IMR-90 (cell line): ENCODE measurements around the gene TMEM45A. TPM values are rescaled to one million over a fixed set of nuclear protein-coding genes. Genes with fewer than 3 reads are reported as not detected.

Source experiments
- ATAC-seq: fragments of 200-7000 bp; cut with Tn5 transposase; 2 replicates; pipeline ENCODE4 v1.9.1; 2020; ENCODE audit warnings: low read depth, mild to moderate bottlenecking, moderate library complexity
- BruUV-seq: library from RNA; stranded (reverse); fragments of 400-500 nt; replicated peaks from 2 replicates; lab custom pipeline; 2021; lab: Mats Ljungman, UMichigan
- CTCF ChIA-PET: fragments of 300-600 bp; formaldehyde crosslinking; extraction: SDS; loops from one replicate; lab custom pipeline; 2021; ENCODE audit warnings: antibody characterized with exemption; lab: Yijun Ruan, JAX
- POLR2A ChIA-PET: fragments of 300-600 bp; sonication (Branson Sonifier 250); formaldehyde crosslinking; loops from one replicate; lab custom pipeline; 2022; ENCODE audit warnings: antibody characterized with exemption; ENCODE audit not compliant: unreplicated experiment; lab: Charles Lee
- DNase-seq: peaks from one replicate; pipeline ENCODE4 v3.0.0; 2013
- H2AFZ ChIP-seq: replicated peaks from 2 replicates; pipeline ENCODE3; 2013; ENCODE audit warnings: low read length, mild to moderate bottlenecking; ENCODE audit not compliant: poor library complexity
- H2AK5ac ChIP-seq: 2 replicates; pipeline ENCODE4 v1.6.1; 2013; ENCODE audit warnings: low read depth, low read length, inconsistent platforms
- H2AK9ac ChIP-seq: replicated peaks from 2 replicates; pipeline ENCODE3; 2013; ENCODE audit warnings: mild to moderate bottlenecking, low read depth, low read length, moderate library complexity; ENCODE audit not compliant: poor library complexity
- H2BK120ac ChIP-seq: 2 replicates; pipeline ENCODE4 v1.6.1; 2013; ENCODE audit warnings: low read depth, low read length, inconsistent platforms
- H2BK15ac ChIP-seq: 3 replicates; pipeline ENCODE4 v1.6.1; 2013; ENCODE audit warnings: low read depth, low read length, inconsistent platforms
- H2BK20ac ChIP-seq: 2 replicates; pipeline ENCODE4 v1.6.1; 2013; ENCODE audit warnings: low read depth, mild to moderate bottlenecking, inconsistent platforms, low read length, moderate library complexity
- H2BK5ac ChIP-seq: 2 replicates; pipeline ENCODE4 v1.6.1; 2013; ENCODE audit warnings: mild to moderate bottlenecking, low read depth, low read length, inconsistent platforms; ENCODE audit not compliant: poor library complexity, severe bottlenecking
- H3K14ac ChIP-seq: replicated peaks from 2 replicates; pipeline ENCODE4 v1.6.1; 2013; ENCODE audit warnings: low read depth, low read length, inconsistent platforms
- H3K18ac ChIP-seq: 2 replicates; pipeline ENCODE4 v1.6.1; 2013; ENCODE audit warnings: low read depth, low read length, control low read depth
- H3K23ac ChIP-seq: 2 replicates; pipeline ENCODE4 v1.6.1; 2013; ENCODE audit warnings: low read depth, low read length, inconsistent platforms
- H3K27ac ChIP-seq: 2 replicates; pipeline ENCODE4 v1.5.1; 2013; ENCODE audit warnings: mild to moderate bottlenecking, control low read depth, low read length; ENCODE audit not compliant: insufficient read depth
- H3K27me3 ChIP-seq: 2 replicates; pipeline ENCODE4 v1.6.1; 2013; ENCODE audit warnings: low read length; ENCODE audit not compliant: control insufficient read depth, insufficient read depth
- H3K36me3 ChIP-seq: 2 replicates; pipeline ENCODE4 v1.6.1; 2013; ENCODE audit warnings: low read length, mixed read lengths; ENCODE audit not compliant: control insufficient read depth, insufficient read depth
- H3K4ac ChIP-seq: 2 replicates; pipeline ENCODE4 v1.6.1; 2013; ENCODE audit warnings: low read depth, low read length, inconsistent platforms
- H3K4me1 ChIP-seq: 2 replicates; pipeline ENCODE4 v1.6.1; 2013; ENCODE audit warnings: low read length, mixed read lengths; ENCODE audit not compliant: control insufficient read depth, insufficient read depth
- H3K4me2 ChIP-seq: 2 replicates; pipeline ENCODE4 v1.6.1; 2013; ENCODE audit warnings: low read depth, mild to moderate bottlenecking, control low read depth, low read length, moderate library complexity
- H3K4me3 ChIP-seq: 2 replicates; pipeline ENCODE4 v1.5.1; 2013; ENCODE audit warnings: low read depth, mild to moderate bottlenecking, control low read depth, low read length, moderate library complexity; ENCODE audit not compliant: insufficient read depth
- H3K56ac ChIP-seq: 2 replicates; pipeline ENCODE4 v1.6.1; 2013; ENCODE audit warnings: low read length, inconsistent platforms; ENCODE audit not compliant: insufficient read depth; ENCODE audit errors: extremely low read depth
- H3K79me1 ChIP-seq, 2 experiments: 2 replicates each; pipeline ENCODE4 v1.6.1; 2013; ENCODE audit warnings: low read length in 2 of 2, inconsistent platforms in 1 of 2, low read depth in 1 of 2
- H3K9ac ChIP-seq: 2 replicates; pipeline ENCODE4 v1.6.1; 2013; ENCODE audit warnings: low read depth, low read length, control low read depth
- H3K9me1 ChIP-seq: 2 replicates; pipeline ENCODE4 v1.6.1; 2013; ENCODE audit warnings: low read length, inconsistent platforms; ENCODE audit not compliant: insufficient read depth
- H3K9me3 ChIP-seq: 2 replicates; pipeline ENCODE4 v1.6.1; 2013; ENCODE audit warnings: low read length; ENCODE audit not compliant: control insufficient read depth, insufficient read depth
- H4K20me1 ChIP-seq: 2 replicates; pipeline ENCODE4 v1.6.1; 2013; ENCODE audit warnings: low read length, inconsistent platforms; ENCODE audit not compliant: insufficient read depth
- H4K5ac ChIP-seq: 2 replicates; pipeline ENCODE4 v1.6.1; 2013; ENCODE audit warnings: mild to moderate bottlenecking, low read depth, low read length, control low read depth
- H4K8ac ChIP-seq, 2 experiments: 2 replicates each; pipeline ENCODE4 v1.6.1; 2013; ENCODE audit warnings: low read depth in 2 of 2, low read length in 2 of 2, control low read depth in 1 of 2, inconsistent platforms in 1 of 2
- H4K91ac ChIP-seq: 2 replicates; pipeline ENCODE4 v1.6.1; 2013; ENCODE audit warnings: low read depth, low read length, inconsistent platforms; ENCODE audit not compliant: insufficient read depth
- CHD1 ChIP-seq: IDR thresholded peaks from 2 replicates; pipeline ENCODE4 v1.6.1; 2012; ENCODE audit warnings: low read depth, low read length, improper control_type of control experiment
- ELK1 ChIP-seq: fragments of 150-350 bp; IDR thresholded peaks from 2 replicates; pipeline ENCODE4 v1.6.1; 2016; ENCODE audit warnings: low read depth, mild to moderate bottlenecking, low read length, moderate library complexity, borderline replicate concordance
- RCOR1 ChIP-seq: IDR thresholded peaks from 2 replicates; pipeline ENCODE4 v1.6.1; 2012; ENCODE audit warnings: mild to moderate bottlenecking, low read length, improper control_type of control experiment; ENCODE audit not compliant: insufficient replicate concordance
- WGBS, 2 experiments: methylation state at CpG; one replicate each; pipeline versions ENCODE4 v1.1.5 to v1.1.7; 2013; ENCODE audit warnings: missing lambda C conversion rate in 2 of 2; ENCODE audit not compliant: insufficient read length in 1 of 2; ENCODE audit errors: extremely low coverage in 2 of 2; 5-methylcytosine and 5-hydroxymethylcytosine counted together
- dilution Hi-C: fragments of 300-500 bp; cut with HindIII; formaldehyde crosslinking; loops from one replicate; pipeline ENCODE4 v1.14.3; 2018; ENCODE audit warnings: low sequenced_read_pairs; ENCODE audit not compliant: unreplicated experiment
- in situ Hi-C: fragments of 300-500 bp; cut with MboI; formaldehyde crosslinking; loops from 3 replicates; pipeline ENCODE4 v1.14.3; 2019; ENCODE audit warnings: low sequenced_read_pairs, inconsistent platforms, mixed read lengths
- intact Hi-C: fragments of 100-400 bp; cut with micrococcal nuclease; formaldehyde crosslinking; loops from 2 replicates; pipeline ENCODE4 v1.10.0; 2022
- polyA plus RNA-seq, 3 experiments: library from polyadenylated mRNA; depleted of rRNA; stranded (reverse); fragments of >200 nt; gene quantifications; 2 replicates each; pipeline ENCODE4 v1.2.3, GENCODE V29; 2012; ENCODE audit warnings: low replicate concordance in 1 of 3
- total RNA-seq: library from RNA; depleted of rRNA; stranded (reverse); fragments of >200 nt; gene quantifications from 2 replicates; pipeline ENCODE4 v1.2.3, GENCODE V29; 2012

TMEM45A gene
- total and polyA plus RNA-seq, 2 of the 4 experiments (the other 2 are of a cell fraction): 13.6 to 21.7 TPM

GRCh38 chr3:100538339-100538706 lies 45.9 kb downstream of the TMEM45A start:
- peak; percentile 56 for DNase-seq
- Histone ChIP-seq H3K14ac (no peak overlapping the region), H3K23ac (no peak overlapping the region), H2BK5ac (no peak overlapping the region), H2AFZ (no peak overlapping the region), H3K18ac (no peak overlapping the region), H3K4me3 (no peak overlapping the region), H3K27ac (no peak overlapping the region), H2BK20ac (no peak overlapping the region), H2BK15ac (no peak overlapping the region), H3K4me1 (peaks cover 4% of the 10 kb centered on the region; the same call in 1 of the 2 replicates), H3K27me3 (no peaks in the 10 kb centered on the region), H3K9me1 (no peaks in the 10 kb centered on the region), H3K36me3 (no peaks in the 10 kb centered on the region; the same call in 1 of the 2 replicates), H4K8ac (no peak overlapping the region), H4K91ac (no peak overlapping the region), H4K5ac (no peak overlapping the region), H4K20me1 (no peaks in the 10 kb centered on the region), H3K4ac (no peak overlapping the region), H3K56ac (no peak overlapping the region), H3K9me3 (no peaks in the 10 kb centered on the region), H2BK120ac (no peak overlapping the region), H2AK5ac (no peak overlapping the region), H3K4me2 (no peak overlapping the region; the same call in 1 of the 2 replicates), H2AK9ac (no peak overlapping the region), H3K9ac (no peak overlapping the region), H3K79me1 (peaks cover 0 to 3% of the 10 kb centered on the region in 2 experiments; a peak in 1 of 4 replicates)
- dilution Hi-C loops: no loop called here
- WGBS, 2 experiments: no CpG with 5 or more reads among the region's 1 CpG
- ATAC-seq: no peak
- POLR2A ChIA-PET: no interaction called here
- in situ Hi-C loops: no loop called here
- intact Hi-C loops: no loop called here
- CTCF ChIA-PET: no interaction called here
- no TSS peak for BruUV-seq
- TF ChIP-seq CHD1 (no peak), ELK1 (no peak), RCOR1 (no peak)
